Superior temporal gyrus (tissue), 1 donor: Measurements from ENCODE around the gene HOXA3.

ENCODE experiments used
- DNase-seq: peaks from one replicate; pipeline ENCODE4 v3.0.0-alpha.2; 2016; ENCODE audit errors: extremely low spot score

The HOXA3 gene

GRCh38 chr7:27115221-27116026, 37.0 kb downstream of the HOXA3 start:
- DNase-seq: no peak

GRCh38 chr7:27114881-27115220, 37.5 kb downstream of the HOXA3 start:
- no peak for DNase-seq

GRCh38 chr7:27113991-27114769, 38.2 kb downstream of the HOXA3 start:
- no peak for DNase-seq

DNA sequence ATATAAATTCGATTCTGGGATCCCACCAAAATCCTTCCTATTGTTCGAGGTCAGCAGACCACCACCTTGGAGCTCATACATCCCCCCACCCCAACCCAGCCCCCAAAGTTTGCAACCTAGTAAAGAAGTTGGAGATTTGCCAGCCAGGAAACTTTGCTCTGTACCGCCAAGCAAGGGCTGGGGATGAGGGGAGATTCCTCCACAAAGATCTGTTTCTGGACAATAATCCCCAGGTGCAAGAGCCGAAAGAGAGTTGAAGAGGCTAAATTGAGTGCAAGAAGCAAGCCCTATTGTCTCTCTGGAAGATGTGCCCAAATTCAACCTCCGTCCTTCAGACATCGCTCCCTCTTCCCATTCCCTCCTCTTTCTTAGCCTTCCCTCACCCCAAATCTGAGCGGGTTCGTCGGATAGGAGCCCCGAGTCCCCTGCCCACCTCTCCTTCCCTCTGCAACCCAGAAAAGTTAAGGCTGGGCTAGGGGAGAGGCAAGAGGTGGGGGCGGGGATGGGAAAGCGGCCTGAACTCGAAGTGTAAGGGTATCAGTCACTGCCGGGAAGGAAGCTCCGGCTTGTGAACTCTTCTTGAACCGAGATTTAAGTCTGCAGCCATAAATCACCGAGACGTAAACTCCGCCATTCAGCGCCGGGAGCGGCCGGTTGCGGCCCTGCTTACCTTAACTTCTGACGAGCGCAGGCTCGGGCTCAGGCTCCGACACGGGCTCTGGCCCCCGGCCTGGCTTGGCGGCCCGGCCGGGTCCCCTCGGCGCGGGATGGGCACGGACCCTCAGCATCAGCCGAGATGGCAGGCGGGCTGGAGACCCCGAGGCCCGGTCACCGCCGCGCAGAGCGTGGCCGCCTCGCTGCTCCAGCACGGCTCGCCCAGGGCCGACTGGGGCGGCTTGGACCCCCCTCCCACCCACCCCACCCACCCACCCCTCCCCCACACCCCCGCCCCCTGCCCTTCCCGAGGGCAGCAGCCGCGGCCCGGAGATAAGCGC, 39.1 kb downstream of the HOXA3 start:
- DNase-seq: no peak

- DNase-seq: no peak
Measured at GRCh38 chr7:27112361-27112760, 40.0 kb downstream of the HOXA3 start.

DNA sequence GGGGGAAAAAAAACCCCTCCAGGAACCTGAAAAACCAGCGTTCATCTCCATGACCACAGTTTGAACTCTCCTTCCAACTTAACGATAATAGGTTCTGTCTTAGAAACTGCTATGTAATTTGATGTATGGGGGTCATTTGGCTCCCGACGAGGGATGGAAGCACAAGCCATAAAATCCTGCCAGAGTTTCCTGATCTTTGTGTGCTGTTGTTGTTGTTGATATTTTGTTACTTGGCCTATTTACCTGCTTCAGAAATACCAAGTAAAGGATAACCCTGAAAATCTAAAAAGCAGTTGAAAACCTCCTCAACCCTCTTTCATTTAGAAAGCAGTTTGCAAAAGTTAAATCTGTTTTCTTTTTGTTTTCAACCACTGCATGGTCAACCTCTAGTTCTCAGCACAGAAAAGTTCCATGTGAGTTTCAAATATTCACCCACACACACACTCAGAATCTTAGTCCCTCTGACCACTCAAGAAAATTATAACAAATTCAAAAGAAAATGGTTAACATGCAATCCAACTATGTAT, 40.6 kb downstream of the HOXA3 start:
- DNase-seq: no peak

DNA sequence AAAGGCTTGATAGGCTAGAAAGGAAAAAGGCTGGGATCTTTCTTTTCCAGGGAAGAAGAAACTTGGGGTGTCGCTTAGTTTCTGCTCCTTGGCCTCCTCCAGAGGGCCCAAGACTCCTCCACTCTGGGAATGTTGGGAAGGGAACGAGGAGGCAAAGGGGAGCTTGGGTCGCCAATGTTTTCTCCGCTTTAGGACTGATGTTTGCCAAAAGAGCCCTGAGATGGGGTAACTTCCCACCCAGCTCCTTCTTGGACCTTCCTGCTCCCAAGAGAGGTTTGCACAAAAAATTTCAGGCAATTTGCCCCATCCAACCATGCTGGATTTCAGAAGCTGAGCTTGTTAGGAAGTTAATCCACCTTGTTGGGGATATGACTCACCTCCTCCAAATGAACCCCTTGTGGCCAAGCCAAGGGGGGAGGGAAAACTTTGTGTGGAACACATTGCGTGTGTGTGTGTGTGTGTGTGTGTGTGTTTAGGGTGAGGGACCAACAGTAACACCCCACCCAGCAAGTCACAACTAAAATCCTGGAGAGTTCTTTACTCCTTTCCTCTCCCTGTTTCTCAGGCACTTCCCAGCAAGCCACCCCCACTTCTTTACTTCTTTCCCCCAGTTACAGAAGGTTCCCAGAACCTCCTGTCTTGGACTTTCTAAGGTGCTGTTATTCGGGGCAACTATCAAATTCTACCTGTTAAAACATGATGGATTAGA, 41.2 kb downstream of the HOXA3 start:
- DNase-seq: no peak

DNA sequence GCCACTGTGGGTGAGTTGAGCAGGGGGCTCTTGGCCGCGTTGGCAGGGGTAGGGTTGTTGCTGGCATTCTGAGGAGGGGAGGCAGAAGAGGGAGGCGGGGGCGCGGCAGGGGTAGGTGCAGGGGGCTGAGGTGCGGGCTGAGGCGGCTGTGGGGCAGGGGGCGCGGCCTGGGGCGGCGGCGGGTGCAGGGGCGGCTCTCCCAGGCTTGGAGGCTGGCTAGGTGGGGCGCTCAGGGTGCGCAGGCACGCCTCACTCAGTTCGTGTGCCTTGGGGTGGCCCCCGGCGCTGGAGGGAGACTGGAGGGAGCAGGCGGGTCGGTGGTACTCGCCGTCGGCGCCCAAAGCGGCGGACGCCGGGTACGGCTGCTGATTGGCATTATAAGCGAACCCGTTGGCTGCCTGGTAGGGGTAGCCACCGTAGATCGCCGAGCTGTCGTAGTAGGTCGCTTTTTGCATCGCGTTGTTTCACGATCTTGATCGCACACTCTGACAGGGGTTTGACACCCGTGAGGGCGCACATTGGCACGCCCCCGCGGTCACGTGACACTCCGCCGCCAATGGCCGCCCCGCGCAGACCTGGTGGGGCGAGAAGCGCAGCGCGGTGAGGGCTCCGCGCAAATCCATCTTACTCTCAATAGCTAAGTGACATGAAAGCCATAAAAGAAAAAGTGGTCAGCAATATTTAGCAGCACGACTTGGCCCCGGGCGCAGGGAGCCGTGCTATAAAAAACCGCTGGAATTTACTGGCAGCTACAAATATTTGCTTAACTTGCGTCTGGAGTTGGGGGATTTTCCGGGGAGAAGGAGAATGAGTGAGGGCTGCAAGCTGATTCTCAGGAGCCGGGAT, 42.0 kb downstream of the HOXA3 start:
- no peak for DNase-seq

GRCh38 chr7:27109466-27110185, 42.8 kb downstream of the HOXA3 start:
- DNase-seq: no peak

GRCh38 chr7:27108390-27109127, 43.8 kb downstream of the HOXA3 start:
- no peak for DNase-seq

GRCh38 chr7:27107391-27108381, 44.7 kb downstream of the HOXA3 start:
- DNase-seq: no peak

- DNase-seq: no peak
Measured at GRCh38 chr7:27106901-27107240, 45.5 kb downstream of the HOXA3 start.

- DNase-seq: no peak
Measured at GRCh38 chr7:27106181-27106900, 46.0 kb downstream of the HOXA3 start.

GRCh38 chr7:27105301-27106031, 46.9 kb downstream of the HOXA3 start:
- no peak for DNase-seq

GRCh38 chr7:27104341-27105058, 47.9 kb downstream of the HOXA3 start:
- no peak for DNase-seq
